NCI-H2227 (cell line): ENCODE measurements around the gene SMIM5.
"Not testable (repeated sequence)": the region's sequence is repeated elsewhere in the genome, so short reads cannot be mapped to it uniquely, and the experiment has no call there.

Source experiments
- DNase-seq: peaks from one replicate; lab custom pipeline; 2025; ENCODE audit not compliant: unreplicated experiment; lab: John Stamatoyannopoulos, UW

SMIM5 gene

GRCh38 chr17:75624021-75624420 lies 9.2 kb upstream of the SMIM5 start:
- DNase-seq: no peak

- DNase-seq: no peak
Observed at GRCh38 chr17:75624714-75625345, 8.4 kb upstream of the SMIM5 start.

- peak; percentile 52 for DNase-seq
Observed at GRCh38 chr17:75625813-75626486, 7.3 kb upstream of the SMIM5 start.

- DNase-seq: no peak
Observed at GRCh38 chr17:75626496-75627038, 6.7 kb upstream of the SMIM5 start.

- no peak for DNase-seq
Observed at GRCh38 chr17:75627094-75627493, 6.1 kb upstream of the SMIM5 start.

GRCh38 chr17:75628425-75628824 lies 4.8 kb upstream of the SMIM5 start:
- DNase-seq: no peak

- DNase-seq: no peak
Observed at GRCh38 chr17:75629157-75629556, 4.1 kb upstream of the SMIM5 start.

- DNase-seq: no peak
Observed at GRCh38 chr17:75630071-75630917, 2.9 kb upstream of the SMIM5 start.

GRCh38 chr17:75631353-75631752 lies 1.9 kb upstream of the SMIM5 start:
- DNase-seq: no peak

- DNase-seq: no peak
Observed at GRCh38 chr17:75632428-75632827, 806 bp upstream of the SMIM5 start.

GRCh38 chr17:75633486-75634375 lies 497 bp downstream of the SMIM5 start:
- DNase-seq: peak; percentile 80

- no peak for DNase-seq
Observed at GRCh38 chr17:75634376-75634740, 1.1 kb downstream of the SMIM5 start.

- no peak for DNase-seq
Observed at GRCh38 chr17:75634754-75635609, 1.7 kb downstream of the SMIM5 start.

GRCh38 chr17:75635610-75636202 lies 2.5 kb downstream of the SMIM5 start:
- no peak for DNase-seq

GRCh38 chr17:75636381-75637142 lies 3.3 kb downstream of the SMIM5 start:
- DNase-seq: no peak

GRCh38 chr17:75637143-75637538 lies 3.9 kb downstream of the SMIM5 start:
- DNase-seq: no peak

GRCh38 chr17:75637551-75637950 lies 4.3 kb downstream of the SMIM5 start:
- DNase-seq: no peak

- DNase-seq: not testable (repeated sequence)
Observed at GRCh38 chr17:75638039-75638438, 4.8 kb downstream of the SMIM5 start.

GRCh38 chr17:75638893-75639292 lies 5.7 kb downstream of the SMIM5 start:
- DNase-seq: no peak
